Heart right ventricle (tissue), 16 donors: ENCODE measurements around the gene PHACTR2. TPM values are rescaled to one million over a fixed set of nuclear protein-coding genes. Genes with fewer than 3 reads are reported as not detected.
"Not testable (repeated sequence)": the region's sequence is repeated elsewhere in the genome, so short reads cannot be mapped to it uniquely, and the experiment has no call there.

Source experiments
- ATAC-seq, 8 donors: fragments of 200-7000 bp; cut with Tn5 transposase; one replicate each; pipeline ENCODE4 v1.9.1; 2020; ENCODE audit warnings: mild to moderate bottlenecking in 8 of 8, moderate library complexity in 8 of 8, moderate number of reproducible peaks in 1 of 8
- DNase-seq, 2 donors: peaks; one replicate each; pipeline ENCODE4 v3.0.0-alpha.2; 2020
- H3K27ac ChIP-seq, 10 donors: fragments of 200-600 bp; sonication (generic) in 2 of 10; one replicate each; pipeline versions ENCODE4 v1.5.0 to v1.8.0; 2020 to 2022; ENCODE audit warnings: mild to moderate bottlenecking in 3 of 10
- H3K27me3 ChIP-seq, 7 donors: fragments of 200-600 bp; one replicate each; pipeline ENCODE4 v1.8.0; 2021 to 2022; ENCODE audit warnings: mild to moderate bottlenecking in 2 of 7
- H3K36me3 ChIP-seq, 9 donors: fragments of 200-600 bp; sonication (generic) in 1 of 9; one replicate each; pipeline versions ENCODE4 v1.5.0 to v1.8.0; 2020 to 2022; ENCODE audit warnings: mild to moderate bottlenecking in 2 of 9
- H3K4me1 ChIP-seq, 9 donors: fragments of 200-600 bp; sonication (generic) in 1 of 9; one replicate each; pipeline versions ENCODE4 v1.5.0 to v1.8.0; 2020 to 2022; ENCODE audit warnings: mild to moderate bottlenecking in 4 of 9
- H3K4me3 ChIP-seq, 10 donors: fragments of 200-600 bp; sonication (generic) in 2 of 10; one replicate each; pipeline versions ENCODE4 v1.5.0 to v1.8.0; 2020 to 2022; ENCODE audit warnings: mild to moderate bottlenecking in 7 of 10, moderate library complexity in 2 of 10
- H3K9me3 ChIP-seq, 11 donors: fragments of 200-600 bp in 10 of 11; sonication (generic) in 2 of 11; one replicate each; pipeline versions ENCODE4 v1.5.0 to v1.8.0; 2013 to 2022; ENCODE audit warnings: mild to moderate bottlenecking in 2 of 11, control low read depth in 1 of 11, moderate library complexity in 1 of 11
- CTCF ChIP-seq, 9 donors: fragments of 200-600 bp; sonication (generic) in 2 of 9; IDR thresholded peaks; one replicate each; pipeline versions ENCODE4 v1.5.0 to v1.8.0; 2021 to 2022; ENCODE audit warnings: antibody characterized with exemption in 9 of 9, mild to moderate bottlenecking in 5 of 9, moderate library complexity in 1 of 9
- WGBS, 2 donors: extraction: QIAGEN DNeasy Blood & Tissue Kit; methylation state at CpG; one replicate each; pipeline ENCODE4 v1.1.7; 2013; ENCODE audit warnings: inconsistent platforms in 1 of 2; 5-methylcytosine and 5-hydroxymethylcytosine counted together
- intact Hi-C, 10 donors: fragments of 100-400 bp; cut with DNase I; formaldehyde crosslinking; loops; one replicate each; pipeline versions ENCODE4 v1.11.1 to v1.14.2; 2022
- polyA plus RNA-seq, 2 donors: library from polyadenylated mRNA; stranded (reverse); fragments of 200-250 nt; gene quantifications; one replicate each; pipeline ENCODE4 v1.2.3, GENCODE V29; 2013
- total RNA-seq, 10 donors: library from RNA; stranded (reverse); fragmentation: NEBNext Ultra II Directional in 3 of 10; extraction: Animal tissue kit (Norgen Biotek cat#: 25700) in 3 of 10; gene quantifications; one replicate each; pipeline versions ENCODE4 v1.2.1 to v1.2.4, GENCODE V29; 2021 to 2023
- donor health status: Arrhythmogenic right ventricular cardiomyopathy.
- donor health status: ischemic (EF 13 %, LVEDD 7.1; RV severe dilation, severe dysfunction).
- donor health status: healthy with polysubstance abuse.
- donor health status: DM: no; HTN: yes; CAD: no.
- donor health status: DM: no; HTN: no; CAD: no.
- donor health status: ischemic (EF 25% LVEDD 6.9; RV normal size, moderate dysfunction).
- donor health status: ischemic (EF 25% LVEDD 5.7; RV mildly dilated, moderate dysfunction).
- donor health status: healthy.
- donor health status: DM: yes; HTN: yes; CAD: no.
- donor health status: Ischemic cardiomyopathy.
- donor health status: ischemic (EF 35%, LVEDD 5.7; RV mildly dilated, moderate dysfunction).
- donor health status: nonischemic (EF 11% LVEDD 7.7; RV severe dilation, severe dysfunction).
- donor health status: DM: yes; HTN: yes; CAD: no.
- donor health status: PGD.
- donor health status: ischemic (EF 29% LVEDD 5.4; RV normal size, mild dysfunction).
- donor health status: nonischemic (EF 23%, LVEDD 6.1; RV moderate dilation, normal function).

The PHACTR2 gene
- total and polyA plus RNA-seq, 12 donors: 6.5 to 96.3 (median 70.2) TPM

GRCh38 chr6:143656026-143656425, 21.7 kb upstream of the PHACTR2 start:
- WGBS, 2 donors: 64 to 72% methylated on average over 4 of the region's 4 CpGs
- DNase-seq: no peak
- Histone ChIP-seq H3K27me3 (no peaks in the 10 kb centered on the region), H3K9me3 (peaks cover 0 to 25% (median 6%) of the 10 kb centered on the region in 11 donors), H3K4me3 (no peak overlapping the region), H3K4me1 (peaks cover 0 to 11% (median 0%) of the 10 kb centered on the region in 9 donors), H3K27ac (no peak overlapping the region), H3K36me3 (no peaks in the 10 kb centered on the region)
- intact Hi-C loops: no loop called here
- ATAC-seq: no peak
- TF ChIP-seq CTCF (IDR thresholded peaks at IDR 0.05): no peak

GRCh38 chr6:143657809-143658208, 20.0 kb upstream of the PHACTR2 start:
- 89 to 90% methylated on average over 2 of the region's 2 CpGs for WGBS, 2 donors
- peaks cover 0 to 9% (median 0%) of the 10 kb centered on the region in 9 donors for H3K4me1 ChIP-seq
- intact Hi-C loops: no loop called here
- no peaks in the 10 kb centered on the region for H3K27me3 ChIP-seq
- ATAC-seq (no peak), DNase-seq (no peak)
- H3K27ac ChIP-seq: no peak overlapping the region
- no peak overlapping the region for H3K4me3 ChIP-seq
- peaks cover 0 to 22% (median 6%) of the 10 kb centered on the region in 11 donors for H3K9me3 ChIP-seq
- no peaks in the 10 kb centered on the region for H3K36me3 ChIP-seq
- no peak for TF ChIP-seq CTCF (IDR thresholded peaks at IDR 0.05)

- peaks cover 0 to 33% (median 16%) of the 10 kb centered on the region in 11 donors for H3K9me3 ChIP-seq
- H3K4me1 ChIP-seq, H3K27ac ChIP-seq, intact Hi-C loops, ATAC-seq, H3K36me3 ChIP-seq, H3K4me3 ChIP-seq, DNase-seq, H3K27me3 ChIP-seq: not testable (repeated sequence)
- 98 to 99% methylated on average over 3 of the region's 3 CpGs for WGBS, 2 donors
Measured at GRCh38 chr6:143660170-143660569, 17.6 kb upstream of the PHACTR2 start.

GRCh38 chr6:143664171-143664570, 13.6 kb upstream of the PHACTR2 start:
- Histone ChIP-seq H3K9me3 (peaks cover 0 to 60% (median 20%) of the 10 kb centered on the region in 11 donors), H3K36me3 (no peaks in the 10 kb centered on the region), H3K27ac (no peak overlapping the region), H3K4me3 (no peak overlapping the region), H3K27me3 (no peaks in the 10 kb centered on the region), H3K4me1 (no peaks in the 10 kb centered on the region)
- ATAC-seq (no peak), DNase-seq (no peak)
- no peak for TF ChIP-seq CTCF (IDR thresholded peaks at IDR 0.05)
- intact Hi-C loops: no loop called here

- intact Hi-C loops, H3K4me1 ChIP-seq, H3K4me3 ChIP-seq, H3K27ac ChIP-seq, H3K36me3 ChIP-seq, ATAC-seq, H3K27me3 ChIP-seq, DNase-seq: not testable (repeated sequence)
- 96 to 98% methylated on average over 1 of the region's 1 CpG for WGBS, 2 donors
- H3K9me3 ChIP-seq: peaks cover 0 to 55% (median 20%) of the 10 kb centered on the region in 11 donors
Measured at GRCh38 chr6:143666007-143666406, 11.8 kb upstream of the PHACTR2 start.

GRCh38 chr6:143669483-143669882, 8.3 kb upstream of the PHACTR2 start:
- ATAC-seq, H3K27me3 ChIP-seq, intact Hi-C loops, H3K27ac ChIP-seq, H3K36me3 ChIP-seq, H3K4me3 ChIP-seq, DNase-seq: not testable (repeated sequence)
- Histone ChIP-seq H3K9me3 (peaks cover 0 to 49% (median 15%) of the 10 kb centered on the region in 11 donors), H3K4me1 (peaks cover 0 to 17% (median 8%) of the 10 kb centered on the region in 9 donors)
- WGBS, 2 donors: 84 to 93% methylated on average over 1 of the region's 1 CpG
